Astrocyte (in vitro differentiated cells and primary cell): ENCODE data around the gene SRC. TPM values are rescaled to one million over a fixed set of nuclear protein-coding genes. Genes with fewer than 3 reads are reported as not detected.

Experiments used
- DNase-seq: peaks from one replicate; pipeline ENCODE4 v3.0.0-alpha.2; 2010; ENCODE audit warnings: low read depth
- FAIRE-seq: peaks from 2 replicates; lab custom pipeline; 2011; peaks lifted over from hg19 to GRCh38; lab: Jason Lieb, UNC
- H2AFZ ChIP-seq: 2 replicates; pipeline ENCODE4 v1.6.0; 2012; ENCODE audit warnings: low read depth, low read length, inconsistent platforms
- H3K27ac ChIP-seq: 2 replicates; pipeline ENCODE4 v1.5.1; 2011; ENCODE audit warnings: low read depth, low read length, inconsistent platforms
- H3K27me3 ChIP-seq: 2 replicates; pipeline ENCODE4 v1.6.0; 2011; ENCODE audit warnings: low read length, inconsistent platforms; ENCODE audit not compliant: insufficient read depth
- H3K36me3 ChIP-seq: 2 replicates; pipeline ENCODE4 v1.5.1; 2011; ENCODE audit warnings: low read length, inconsistent platforms; ENCODE audit not compliant: insufficient read depth
- H3K4me1 ChIP-seq: 2 replicates; pipeline ENCODE4 v1.5.1; 2011; ENCODE audit warnings: low read length, inconsistent platforms; ENCODE audit not compliant: insufficient read depth
- H3K4me2 ChIP-seq: 2 replicates; pipeline ENCODE4 v1.6.0; 2012; ENCODE audit warnings: low read length, inconsistent platforms
- H3K4me3 ChIP-seq: 2 replicates; pipeline ENCODE4 v1.5.1; 2011; ENCODE audit warnings: low read depth, mild to moderate bottlenecking, low read length, inconsistent platforms; ENCODE audit not compliant: insufficient read depth
- H3K79me2 ChIP-seq: 2 replicates; pipeline ENCODE4 v1.6.0; 2012; ENCODE audit warnings: mild to moderate bottlenecking, low read length, inconsistent platforms; ENCODE audit not compliant: insufficient read depth
- H3K9ac ChIP-seq: 2 replicates; pipeline ENCODE4 v1.6.0; 2012; ENCODE audit warnings: mild to moderate bottlenecking, low read length, inconsistent platforms
- H3K9me3 ChIP-seq: 2 replicates; pipeline ENCODE4 v1.5.1; 2012; ENCODE audit warnings: low read depth, mild to moderate bottlenecking, low read length, inconsistent platforms; ENCODE audit not compliant: insufficient read depth
- H4K20me1 ChIP-seq: 2 replicates; pipeline ENCODE4 v1.6.0; 2012; ENCODE audit warnings: low read length, inconsistent platforms; ENCODE audit not compliant: insufficient read depth
- H3K27ac Mint-ChIP-seq: one replicate; pipeline ENCODE4 v1.8.0; 2021; ENCODE audit warnings: mild to moderate bottlenecking, mixed read lengths; ENCODE audit not compliant: unreplicated experiment
- H3K27me3 Mint-ChIP-seq: one replicate; pipeline ENCODE4 v1.8.0; 2021; ENCODE audit warnings: low read depth, mixed read lengths; ENCODE audit not compliant: unreplicated experiment
- H3K36me3 Mint-ChIP-seq: one replicate; pipeline ENCODE4 v1.8.0; 2021; ENCODE audit warnings: low read depth, mixed read lengths; ENCODE audit not compliant: unreplicated experiment
- H3K4me1 Mint-ChIP-seq: one replicate; pipeline ENCODE4 v1.8.0; 2021; ENCODE audit warnings: low read depth, mixed read lengths; ENCODE audit not compliant: unreplicated experiment
- H3K4me3 Mint-ChIP-seq: one replicate; pipeline ENCODE4 v1.8.0; 2021; ENCODE audit warnings: mild to moderate bottlenecking, moderate library complexity, mixed read lengths; ENCODE audit not compliant: unreplicated experiment
- H3K9me3 Mint-ChIP-seq: one replicate; pipeline ENCODE4 v1.8.0; 2021; ENCODE audit warnings: mild to moderate bottlenecking, mixed read lengths; ENCODE audit not compliant: unreplicated experiment
- EZH2 ChIP-seq: IDR thresholded peaks from 2 replicates; pipeline ENCODE4 v1.6.1; 2012; ENCODE audit warnings: mild to moderate bottlenecking, low read length, inconsistent platforms; ENCODE audit not compliant: insufficient read depth
- total RNA-seq: library from RNA; stranded (reverse); gene quantifications from 2 replicates; pipeline ENCODE4 v1.2.1, GENCODE V29; 2021
- TF ChIP-seq, protein P1 (sequence below): IDR thresholded peaks from 2 replicates; pipeline ENCODE4 v1.5.1; 2011; ENCODE audit warnings: low read depth, mild to moderate bottlenecking, inconsistent platforms, low read length, moderate library complexity; ENCODE audit not compliant: insufficient read depth

Gene SRC
- total RNA-seq, 1 donor from 2014 or later, result 33.4 TPM

GRCh38 chr20:37313546-37314091 is 32.3 kb upstream of the SRC start:
- no peak overlapping the region for H3K4me2 ChIP-seq
- H3K4me3 ChIP-seq, result no peak overlapping the region
- TF ChIP-seq, protein P1, sequence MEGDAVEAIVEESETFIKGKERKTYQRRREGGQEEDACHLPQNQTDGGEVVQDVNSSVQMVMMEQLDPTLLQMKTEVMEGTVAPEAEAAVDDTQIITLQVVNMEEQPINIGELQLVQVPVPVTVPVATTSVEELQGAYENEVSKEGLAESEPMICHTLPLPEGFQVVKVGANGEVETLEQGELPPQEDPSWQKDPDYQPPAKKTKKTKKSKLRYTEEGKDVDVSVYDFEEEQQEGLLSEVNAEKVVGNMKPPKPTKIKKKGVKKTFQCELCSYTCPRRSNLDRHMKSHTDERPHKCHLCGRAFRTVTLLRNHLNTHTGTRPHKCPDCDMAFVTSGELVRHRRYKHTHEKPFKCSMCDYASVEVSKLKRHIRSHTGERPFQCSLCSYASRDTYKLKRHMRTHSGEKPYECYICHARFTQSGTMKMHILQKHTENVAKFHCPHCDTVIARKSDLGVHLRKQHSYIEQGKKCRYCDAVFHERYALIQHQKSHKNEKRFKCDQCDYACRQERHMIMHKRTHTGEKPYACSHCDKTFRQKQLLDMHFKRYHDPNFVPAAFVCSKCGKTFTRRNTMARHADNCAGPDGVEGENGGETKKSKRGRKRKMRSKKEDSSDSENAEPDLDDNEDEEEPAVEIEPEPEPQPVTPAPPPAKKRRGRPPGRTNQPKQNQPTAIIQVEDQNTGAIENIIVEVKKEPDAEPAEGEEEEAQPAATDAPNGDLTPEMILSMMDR, result no peak
- TF ChIP-seq EZH2, result no peak
- Mint-ChIP-seq H3K9me3 (no peaks in the 10 kb centered on the region), H3K27me3 (no peaks in the 10 kb centered on the region), H3K27ac (no peak overlapping the region), H3K36me3 (peaks cover 33% of the 10 kb centered on the region), H3K4me1 (peaks cover 21% of the 10 kb centered on the region), H3K4me3 (no peak overlapping the region)
- H3K27ac ChIP-seq, result no peak overlapping the region
- H3K9ac ChIP-seq, result no peak overlapping the region
- peaks cover 21% of the 10 kb centered on the region for H3K4me1 ChIP-seq
- no peaks in the 10 kb centered on the region for H3K27me3 ChIP-seq
- no peak overlapping the region for H2AFZ ChIP-seq
- no peaks in the 10 kb centered on the region for H3K9me3 ChIP-seq
- H4K20me1 ChIP-seq, result peaks cover 78% of the 10 kb centered on the region
- peaks cover 17% of the 10 kb centered on the region for H3K36me3 ChIP-seq
- DNase-seq (no peak), FAIRE-seq (no peak)
- peaks cover 54% of the 10 kb centered on the region for H3K79me2 ChIP-seq

- Mint-ChIP-seq H3K4me3 (no peak overlapping the region), H3K27ac (no peak overlapping the region), H3K9me3 (no peaks in the 10 kb centered on the region), H3K4me1 (peaks cover 23% of the 10 kb centered on the region), H3K36me3 (peaks cover 31% of the 10 kb centered on the region), H3K27me3 (no peaks in the 10 kb centered on the region)
- peaks cover 73% of the 10 kb centered on the region for H4K20me1 ChIP-seq
- no peak overlapping the region for H3K4me2 ChIP-seq
- H3K4me1 ChIP-seq, result peaks cover 22% of the 10 kb centered on the region
- H3K4me3 ChIP-seq, result no peak overlapping the region
- H2AFZ ChIP-seq, result no peak overlapping the region
- DNase-seq (no peak), FAIRE-seq (no peak)
- H3K27me3 ChIP-seq, result no peaks in the 10 kb centered on the region
- peaks cover 50% of the 10 kb centered on the region for H3K79me2 ChIP-seq
- TF ChIP-seq, protein P1, result no peak
- TF ChIP-seq EZH2, result no peak
- H3K27ac ChIP-seq, result no peak overlapping the region
- H3K9me3 ChIP-seq, result no peaks in the 10 kb centered on the region
- H3K9ac ChIP-seq, result no peak overlapping the region
- peaks cover 17% of the 10 kb centered on the region for H3K36me3 ChIP-seq
These were observed 31.8 kb upstream of the SRC start for GRCh38 chr20:37314099-37314498.

- peaks cover 45% of the 10 kb centered on the region for H3K79me2 ChIP-seq
- no peak overlapping the region for H3K27ac ChIP-seq
- no peak overlapping the region for H3K4me3 ChIP-seq
- no peak overlapping the region for H3K27ac Mint-ChIP-seq
- no peaks in the 10 kb centered on the region for H3K9me3 ChIP-seq
- H3K4me1 Mint-ChIP-seq, result peaks cover 27% of the 10 kb centered on the region
- peaks cover 26% of the 10 kb centered on the region for H3K4me1 ChIP-seq
- no peak overlapping the region for H3K4me2 ChIP-seq
- DNase-seq, result no peak
- H3K4me3 Mint-ChIP-seq, result no peak overlapping the region
- TF ChIP-seq, protein P1, result no peak
- TF ChIP-seq EZH2, result no peak
- H2AFZ ChIP-seq, result no peak overlapping the region
- no peak for FAIRE-seq
- H3K27me3 ChIP-seq, result no peaks in the 10 kb centered on the region
- no peaks in the 10 kb centered on the region for H3K9me3 Mint-ChIP-seq
- no peaks in the 10 kb centered on the region for H3K27me3 Mint-ChIP-seq
- peaks cover 68% of the 10 kb centered on the region for H4K20me1 ChIP-seq
- H3K9ac ChIP-seq, result no peak overlapping the region
- peaks cover 32% of the 10 kb centered on the region for H3K36me3 Mint-ChIP-seq
- peaks cover 17% of the 10 kb centered on the region for H3K36me3 ChIP-seq
These were observed 31.3 kb upstream of the SRC start for GRCh38 chr20:37314617-37315016.
